Esophagus squamous epithelium (tissue), 4 donors: Measurements from ENCODE around the gene TSPAN7.

Experiments
- CTCF ChIP-seq, 6 experiments: fragments of 450-650 bp in 4 of 6; fragments of 200-600 bp in 2 of 6; sonication (generic) in 2 of 6; IDR thresholded peaks; one replicate each; pipeline ENCODE4 v1.5.1; 2016 to 2019; ENCODE audit warnings: antibody characterized with exemption in 6 of 6, mild to moderate bottlenecking in 4 of 6, moderate library complexity in 4 of 6
- POLR2A ChIP-seq, 4 donors: fragments of 450-650 bp; IDR thresholded peaks; one replicate each; pipeline ENCODE4 v1.6.1; 2017; ENCODE audit warnings: antibody characterized with exemption in 4 of 4, mild to moderate bottlenecking in 4 of 4, moderate library complexity in 3 of 4

- no peak for TF ChIP-seq CTCF (IDR thresholded peaks at IDR 0.05)
- TF ChIP-seq POLR2A (IDR thresholded peaks at IDR 0.05), result no peak
These were observed 91.6 kb downstream of the TSPAN7 start for GRCh38 chrX:38652934-38653442.
